Skin epidermis (tissue), 12 donors: ENCODE data around the gene B9D1.

ENCODE experiments used
- H3K27ac ChIP-seq, 21 experiments: fragments of 200-600 bp; sonication (generic) in 11 of 21; one replicate each; pipeline ENCODE4 v1.5.0; 2020; ENCODE audit warnings: mild to moderate bottlenecking in 3 of 21, inconsistent platforms in 2 of 21, moderate library complexity in 2 of 21
- H3K4me3 ChIP-seq, 7 experiments: fragments of 200-600 bp; sonication (generic) in 2 of 7; one replicate each; pipeline ENCODE4 v1.5.0; 2020; ENCODE audit warnings: inconsistent platforms in 2 of 7, mild to moderate bottlenecking in 2 of 7, moderate library complexity in 1 of 7

Gene B9D1

GRCh38 chr17:19331134-19331533 is 31.4 kb downstream of the B9D1 start:
- Histone ChIP-seq H3K27ac (peak overlapping the region in 1 of 21 experiments; percentile 39), H3K4me3 (no peak overlapping the region)

GRCh38 chr17:19330271-19330670 is 32.3 kb downstream of the B9D1 start:
- H3K27ac ChIP-seq: peak overlapping the region in 2 of 21 experiments; percentile 19 to 22
- no peak overlapping the region for H3K4me3 ChIP-seq

GRCh38 chr17:19329839-19330238 is 32.7 kb downstream of the B9D1 start:
- no peak overlapping the region for H3K4me3 ChIP-seq
- H3K27ac ChIP-seq: peak overlapping the region in 2 of 21 experiments; percentile 19 to 22

- H3K27ac ChIP-seq: peak overlapping the region in 1 of 21 experiments; percentile 38
- no peak overlapping the region for H3K4me3 ChIP-seq
These were observed 33.4 kb downstream of the B9D1 start for GRCh38 chr17:19329136-19329535.

GRCh38 chr17:19328441-19329061 is 34.0 kb downstream of the B9D1 start:
- no peak overlapping the region for H3K4me3 ChIP-seq
- H3K27ac ChIP-seq: peak overlapping the region in 2 of 21 experiments; percentile 17 to 38

GRCh38 chr17:19327031-19327783 is 35.3 kb downstream of the B9D1 start:
- Histone ChIP-seq H3K4me3 (no peak overlapping the region), H3K27ac (peak overlapping the region in 2 of 21 experiments; percentile 13 to 58)

GRCh38 chr17:19325542-19325941 is 37.0 kb downstream of the B9D1 start:
- Histone ChIP-seq H3K4me3 (no peak overlapping the region), H3K27ac (no peak overlapping the region)

- peak overlapping the region in 1 of 21 experiments; percentile 7 for H3K27ac ChIP-seq
- no peak overlapping the region for H3K4me3 ChIP-seq
These were observed 39.7 kb downstream of the B9D1 start for GRCh38 chr17:19322861-19323260.

- Histone ChIP-seq H3K4me3 (no peak overlapping the region), H3K27ac (no peak overlapping the region)
These were observed 40.4 kb downstream of the B9D1 start for GRCh38 chr17:19322129-19322505.

GRCh38 chr17:19321481-19322128 is 40.9 kb downstream of the B9D1 start:
- no peak overlapping the region for H3K27ac ChIP-seq

GRCh38 chr17:19320876-19321275 is 41.6 kb downstream of the B9D1 start:
- no peak overlapping the region for H3K4me3 ChIP-seq
- H3K27ac ChIP-seq: no peak overlapping the region

More at GRCh38 chr17:19321481-19322128, 40.9 kb downstream of the B9D1 start:
- no peak overlapping the region for H3K4me3 ChIP-seq

- no peak overlapping the region for H3K4me3 ChIP-seq
- H3K27ac ChIP-seq: no peak overlapping the region
These were observed 42.6 kb downstream of the B9D1 start for GRCh38 chr17:19319771-19320505.

- H3K4me3 ChIP-seq: no peak overlapping the region
- H3K27ac ChIP-seq: no peak overlapping the region
These were observed 43.9 kb downstream of the B9D1 start for GRCh38 chr17:19318611-19319010.

GRCh38 chr17:19317359-19318095 is 45.0 kb downstream of the B9D1 start:
- peak overlapping the region in 2 of 21 experiments; percentile 19 to 49 for H3K27ac ChIP-seq
- no peak overlapping the region for H3K4me3 ChIP-seq

- H3K4me3 ChIP-seq: no peak overlapping the region
- peak overlapping the region in 2 of 21 experiments; percentile 19 to 49 for H3K27ac ChIP-seq
These were observed 45.7 kb downstream of the B9D1 start for GRCh38 chr17:19316761-19317358.

- Histone ChIP-seq H3K27ac (no peak overlapping the region), H3K4me3 (no peak overlapping the region)
These were observed 47.4 kb downstream of the B9D1 start for GRCh38 chr17:19315104-19315503.

GRCh38 chr17:19313746-19314651 is 48.5 kb downstream of the B9D1 start:
- H3K27ac ChIP-seq: peak overlapping the region in 4 of 21 experiments; percentile 15 to 65 (median 39)
- H3K4me3 ChIP-seq: no peak overlapping the region
